Gastroesophageal sphincter (tissue), 4 donors: ENCODE measurements around the gene ZNF791. TPM values are rescaled to one million over a fixed set of nuclear protein-coding genes. Genes with fewer than 3 reads are reported as not detected.

Experiments
- ATAC-seq: fragments of 150-250 bp; one replicate; pipeline ENCODE4 v1.9.1; 2016; ENCODE audit warnings: mild to moderate bottlenecking, moderate library complexity
- H3K27ac ChIP-seq, 4 donors: fragments of 200-600 bp; sonication (generic) in 3 of 4; 1 replicate in 3 of 4; 2 replicates in 1 of 4; pipeline ENCODE4 v1.5.1; 2016 to 2019
- H3K27me3 ChIP-seq: fragments of 200-600 bp; sonication (generic); one replicate; pipeline ENCODE4 v1.5.1; 2019
- H3K36me3 ChIP-seq, 2 donors: fragments of 200-600 bp; sonication (generic); one replicate each; pipeline ENCODE4 v1.5.1; 2019; ENCODE audit warnings: control low read depth in 1 of 2
- H3K4me1 ChIP-seq, 3 donors: fragments of 200-600 bp; sonication (generic); 1 replicate in 2 of 3; 2 replicates in 1 of 3; pipeline ENCODE4 v1.5.1; 2016 to 2019; ENCODE audit warnings: control low read depth in 2 of 3
- H3K4me3 ChIP-seq, 2 donors: fragments of 200-600 bp; sonication (generic); one replicate each; pipeline ENCODE4 v1.5.1; 2019; ENCODE audit warnings: mild to moderate bottlenecking in 1 of 2, moderate library complexity in 1 of 2
- H3K9me3 ChIP-seq, 3 donors: fragments of 200-600 bp; sonication (generic); one replicate each; pipeline ENCODE4 v1.5.1; 2017 to 2019; ENCODE audit warnings: control low read depth in 2 of 3
- CTCF ChIP-seq, 4 experiments: fragments of 200-600 bp in 2 of 4; fragments of 450-650 bp in 2 of 4; sonication (generic) in 1 of 4; IDR thresholded peaks; one replicate each; pipeline ENCODE4 v1.5.1; 2017 to 2019; ENCODE audit warnings: antibody characterized with exemption in 4 of 4, mild to moderate bottlenecking in 2 of 4, moderate library complexity in 2 of 4
- EP300 ChIP-seq: sonication (generic); formaldehyde crosslinking; IDR thresholded peaks from one replicate; pipeline ENCODE4 v1.6.1; 2017; ENCODE audit warnings: antibody characterized with exemption, mild to moderate bottlenecking
- POLR2A ChIP-seq, 2 donors: fragments of 450-650 bp; IDR thresholded peaks; one replicate each; pipeline ENCODE4 v1.6.1; 2017; ENCODE audit warnings: antibody characterized with exemption in 2 of 2, mild to moderate bottlenecking in 2 of 2, moderate library complexity in 1 of 2
- POLR2AphosphoS5 ChIP-seq: sonication (generic); formaldehyde crosslinking; IDR thresholded peaks from one replicate; pipeline ENCODE4 v1.6.1; 2017; ENCODE audit warnings: antibody characterized with exemption
- WGBS, 2 donors: methylation state at CpG; one replicate each; pipeline ENCODE4 v1.1.5; 2018; ENCODE audit warnings: low coverage in 1 of 2; 5-methylcytosine and 5-hydroxymethylcytosine counted together
- total RNA-seq, 4 donors: library from RNA; depleted of rRNA; stranded (reverse); fragments of >200 nt; gene quantifications; one replicate each; pipeline ENCODE4 v1.1.0, GENCODE V29; 2016

Gene ZNF791
- total RNA-seq, 4 donors from 2014 or later = 16.7 to 29.7 (median 20.4) TPM

- WGBS, 2 donors = 5% methylated on average over 26 of the region's 31 CpGs; no CpG with 5 or more reads in 1 of the 2 donors
- no peak for TF ChIP-seq POLR2AphosphoS5
- no peak for TF ChIP-seq POLR2A (IDR thresholded peaks at IDR 0.05)
- TF ChIP-seq CTCF (IDR thresholded peaks at IDR 0.05) = no peak
- no peak for TF ChIP-seq EP300
- no peaks in the 10 kb centered on the region for H3K9me3 ChIP-seq
- H3K27ac ChIP-seq = peak overlapping the region in 2 of 4 donors; percentile 30 to 41
- H3K36me3 ChIP-seq = peaks cover 0 to 16% of the 10 kb centered on the region in 2 donors
- no peaks in the 10 kb centered on the region for H3K27me3 ChIP-seq
- ATAC-seq = peak; percentile 94
- peak overlapping the region; percentile 37 to 48 for H3K4me3 ChIP-seq
- peaks cover 0 to 19% (median 10%) of the 10 kb centered on the region in 3 donors for H3K4me1 ChIP-seq
These were observed 36.9 kb downstream of the ZNF791 start for GRCh38 chr19:12647490-12648071.

GRCh38 chr19:12648088-12648487, 37.4 kb downstream of the ZNF791 start:
- peak overlapping the region in 1 of 4 donors; percentile 41 for H3K27ac ChIP-seq
- H3K27me3 ChIP-seq = no peaks in the 10 kb centered on the region
- peaks cover 0 to 19% (median 10%) of the 10 kb centered on the region in 3 donors for H3K4me1 ChIP-seq
- peak overlapping the region; percentile 37 to 48 for H3K4me3 ChIP-seq
- peak; percentile 51 for ATAC-seq
- 18% methylated on average over 13 of the region's 29 CpGs; no CpG with 5 or more reads in 1 of the 2 donors for WGBS, 2 donors
- TF ChIP-seq CTCF (IDR thresholded peaks at IDR 0.05) (peak in 2 of 4 experiments; percentile 16 to 56), EP300 (no peak)
- no peaks in the 10 kb centered on the region for H3K9me3 ChIP-seq
- peaks cover 0 to 16% of the 10 kb centered on the region in 2 donors for H3K36me3 ChIP-seq

GRCh38 chr19:12649941-12650340, 39.2 kb downstream of the ZNF791 start:
- Histone ChIP-seq H3K9me3 (no peaks in the 10 kb centered on the region), H3K27me3 (no peaks in the 10 kb centered on the region), H3K36me3 (peaks cover 0 to 31% of the 10 kb centered on the region in 2 donors), H3K4me3 (no peak overlapping the region), H3K27ac (no peak overlapping the region), H3K4me1 (peaks cover 0 to 19% (median 10%) of the 10 kb centered on the region in 3 donors)
- no peak for TF ChIP-seq CTCF (IDR thresholded peaks at IDR 0.05)
- no peak for TF ChIP-seq EP300
- TF ChIP-seq POLR2AphosphoS5 = no peak
- no peak for TF ChIP-seq POLR2A (IDR thresholded peaks at IDR 0.05)
- 100% methylated on average over 2 of the region's 10 CpGs; no CpG with 5 or more reads in 1 of the 2 donors for WGBS, 2 donors
- no peak for ATAC-seq

GRCh38 chr19:12652219-12652618, 41.5 kb downstream of the ZNF791 start:
- H3K4me1 ChIP-seq = peaks cover 0 to 17% (median 10%) of the 10 kb centered on the region in 3 donors
- no peaks in the 10 kb centered on the region for H3K9me3 ChIP-seq
- peaks cover 0 to 54% of the 10 kb centered on the region in 2 donors for H3K36me3 ChIP-seq
- H3K27ac ChIP-seq = no peak overlapping the region
- 90 to 92% methylated on average over 3 to 5 of the region's 6 CpGs for WGBS, 2 donors
- no peaks in the 10 kb centered on the region for H3K27me3 ChIP-seq
- no peak overlapping the region for H3K4me3 ChIP-seq
- no peak for ATAC-seq
- TF ChIP-seq POLR2A (IDR thresholded peaks at IDR 0.05) (no peak), POLR2AphosphoS5 (no peak), CTCF (IDR thresholded peaks at IDR 0.05) (no peak), EP300 (no peak)

GRCh38 chr19:12655546-12655945, 44.8 kb downstream of the ZNF791 start:
- ATAC-seq = no peak
- Histone ChIP-seq H3K4me3 (no peak overlapping the region), H3K27me3 (no peaks in the 10 kb centered on the region), H3K27ac (no peak overlapping the region), H3K9me3 (no peaks in the 10 kb centered on the region), H3K36me3 (peaks cover 0 to 87% of the 10 kb centered on the region in 2 donors), H3K4me1 (no peaks in the 10 kb centered on the region)
- 89 to 100% methylated on average over 1 to 6 of the region's 8 CpGs for WGBS, 2 donors
- TF ChIP-seq POLR2AphosphoS5 (no peak), EP300 (no peak)
